Measurements from ENCODE around the gene ABLIM1.

The ABLIM1 gene

GRCh38 chr10:114408112-114408967, 249.7 kb downstream of the ABLIM1 start:
- no peak overlapping the region for H3K4me3 ChIP-seq (ENCODE audit: low read depth, low read length)
- TF ChIP-seq CTCF (IDR thresholded peaks at IDR 0.05; ENCODE audit: low read depth, low read length, missing control alignments), result no peak
- DNase-seq (ENCODE audit: low read depth), result no peak

GRCh38 chr10:114406455-114406854, 251.6 kb downstream of the ABLIM1 start:
- TF ChIP-seq CTCF (IDR thresholded peaks at IDR 0.05; ENCODE audit: low read depth, low read length, missing control alignments), result no peak
- H3K4me3 ChIP-seq (ENCODE audit: low read depth, low read length), result no peak overlapping the region
- DNase-seq (ENCODE audit: low read depth), result no peak

GRCh38 chr10:114405011-114405350, 253.1 kb downstream of the ABLIM1 start:
- TF ChIP-seq CTCF (IDR thresholded peaks at IDR 0.05; ENCODE audit: low read depth, low read length, missing control alignments), result no peak
- no peak for DNase-seq (ENCODE audit: low read depth)
- no peak overlapping the region for H3K4me3 ChIP-seq (ENCODE audit: low read depth, low read length)

GRCh38 chr10:114404171-114405010, 253.7 kb downstream of the ABLIM1 start, which contains the start of gene AFAP1L2:
Gene AFAP1L2, minus strand, starts transcription at chr10:114404502. Its CDS starts 47 bp downstream, at chr10:114404455.
- no peak for DNase-seq (ENCODE audit: low read depth)
- TF ChIP-seq CTCF (IDR thresholded peaks at IDR 0.05; ENCODE audit: low read depth, low read length, missing control alignments), result no peak
- H3K4me3 ChIP-seq (ENCODE audit: low read depth, low read length), result peak within 1 kb of the TSS; percentile 38; the same call in 1 of the 2 replicates

GRCh38 chr10:114403541-114404161, 254.4 kb downstream of the ABLIM1 start:
- no peak for DNase-seq (ENCODE audit: low read depth)
- TF ChIP-seq CTCF (IDR thresholded peaks at IDR 0.05; ENCODE audit: low read depth, low read length, missing control alignments), result no peak
- H3K4me3 ChIP-seq (ENCODE audit: low read depth, low read length), result peak overlapping the region; percentile 38; the same call in 1 of the 2 replicates

- TF ChIP-seq CTCF (IDR thresholded peaks at IDR 0.05; ENCODE audit: low read depth, low read length, missing control alignments), result no peak
- DNase-seq (ENCODE audit: low read depth), result no peak
- peak overlapping the region; percentile 24; the same call in 1 of the 2 replicates for H3K4me3 ChIP-seq (ENCODE audit: low read depth, low read length)
Measured at GRCh38 chr10:114402871-114403540, 255.1 kb downstream of the ABLIM1 start.
